Epidermal melanocyte (primary cell): ENCODE data around the gene IST1.
"Not testable (repeated sequence)": the region's sequence is repeated elsewhere in the genome, so short reads cannot be mapped to it uniquely, and the experiment has no call there.

Experiments used
- DNase-seq: peaks from one replicate; pipeline ENCODE4 v3.0.0; 2011; ENCODE audit warnings: low spot score; ENCODE audit not compliant: insufficient read length

IST1 gene

GRCh38 chr16:71880176-71880575 lies 15.2 kb upstream of the IST1 start:
- DNase-seq, result no peak

DNA sequence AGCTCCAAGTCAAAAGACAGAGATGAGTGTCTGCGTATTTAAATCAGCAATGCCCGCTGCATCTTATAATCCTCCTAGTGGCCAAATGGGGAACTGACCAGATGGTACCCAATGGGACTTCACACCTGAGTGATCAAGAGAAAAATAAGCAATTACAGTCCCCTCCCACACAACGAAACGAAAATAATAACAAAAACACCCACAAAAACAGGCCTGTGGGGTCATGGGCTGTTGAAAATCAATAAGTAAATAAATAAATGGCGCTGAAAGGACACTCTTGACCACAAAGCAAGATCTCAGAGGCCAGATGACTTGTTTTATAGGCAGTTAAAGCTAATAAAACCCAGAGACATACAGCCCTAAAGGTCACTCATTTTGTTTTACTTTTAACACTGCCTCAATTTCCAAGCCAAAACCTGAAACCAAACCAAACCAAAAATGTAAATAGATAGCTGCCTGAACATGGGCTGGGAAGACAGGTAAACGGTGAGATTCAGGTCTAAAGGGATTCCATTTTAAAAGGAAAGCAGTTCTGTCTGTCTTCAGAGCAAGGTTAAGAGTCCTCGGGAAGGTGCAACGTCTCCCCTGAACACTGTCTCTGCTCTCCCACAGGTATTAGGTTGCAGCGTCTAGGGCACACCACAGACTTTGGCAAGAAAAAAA lies 12.7 kb upstream of the IST1 start:
- peak; percentile 82 for DNase-seq

DNA sequence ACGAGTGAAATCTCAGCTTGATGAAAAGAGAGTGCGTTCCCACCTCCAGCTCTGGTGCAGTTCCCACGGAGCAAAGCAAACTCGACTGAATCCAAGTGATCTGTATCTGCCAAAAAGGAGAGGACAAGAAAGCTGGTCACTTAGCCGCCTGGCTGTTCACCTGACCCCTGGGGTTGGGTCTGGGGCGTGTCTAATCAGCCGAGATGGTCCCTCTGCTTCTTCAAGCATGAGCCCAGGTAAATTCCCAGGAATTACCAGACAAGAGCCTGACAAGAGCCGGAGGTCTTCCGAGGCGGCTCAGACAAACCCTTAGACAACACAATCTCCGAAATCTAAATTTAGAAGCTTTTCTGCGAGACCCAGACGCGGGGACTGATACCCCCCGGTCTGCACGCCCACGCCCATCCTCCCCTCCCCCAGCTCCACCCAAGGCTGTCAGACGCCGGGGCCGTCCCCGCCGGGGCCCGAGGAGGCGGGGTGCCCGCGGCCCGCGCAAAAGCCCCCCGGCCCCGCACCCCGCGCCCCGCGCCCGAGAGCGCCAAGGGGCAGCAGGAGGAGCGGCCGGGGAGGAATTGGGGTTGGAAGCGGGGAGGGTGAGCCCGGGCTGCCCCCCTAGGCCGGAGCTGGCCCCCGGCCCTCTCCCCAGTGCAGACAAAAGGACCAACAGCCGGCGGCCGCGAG lies 12.0 kb upstream of the IST1 start:
- DNase-seq, result no peak

GRCh38 chr16:71883849-71884638 lies 11.3 kb upstream of the IST1 start, which contains the start of gene ZNF821:
Gene ZNF821, minus strand, starts transcription at chr16:71884182. Its CDS starts 4,236 bp downstream, at chr16:71879946.
- DNase-seq, result peak; percentile 85

DNA sequence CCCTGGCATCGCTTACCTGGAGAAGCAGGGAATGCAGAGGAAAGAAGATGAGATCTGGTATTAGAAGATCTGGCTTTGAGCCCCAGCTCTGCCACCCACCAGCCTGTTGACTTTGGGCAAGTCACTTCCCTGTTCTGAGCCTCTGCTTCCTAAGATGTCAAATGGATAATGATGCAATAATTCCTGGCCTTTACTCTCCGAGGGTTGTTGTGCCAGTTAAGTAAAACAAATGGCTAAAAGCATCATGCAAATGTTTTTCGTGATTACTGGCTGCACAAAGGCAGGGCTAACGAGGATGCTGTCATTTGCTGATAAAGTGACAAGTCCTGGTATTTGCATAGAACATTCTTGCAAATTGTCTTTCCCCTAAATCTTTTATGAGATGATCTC lies 10.1 kb upstream of the IST1 start:
- no peak for DNase-seq

- DNase-seq, result no peak
These were observed 6.2 kb upstream of the IST1 start for GRCh38 chr16:71889147-71889546.

- no peak for DNase-seq
These were observed 1.5 kb upstream of the IST1 start for GRCh38 chr16:71893888-71894228.

GRCh38 chr16:71894229-71894920 lies 956 bp upstream of the IST1 start:
- no peak for DNase-seq

- no peak for DNase-seq
These were observed 491 bp downstream of the IST1 start for GRCh38 chr16:71895679-71896365.

DNA sequence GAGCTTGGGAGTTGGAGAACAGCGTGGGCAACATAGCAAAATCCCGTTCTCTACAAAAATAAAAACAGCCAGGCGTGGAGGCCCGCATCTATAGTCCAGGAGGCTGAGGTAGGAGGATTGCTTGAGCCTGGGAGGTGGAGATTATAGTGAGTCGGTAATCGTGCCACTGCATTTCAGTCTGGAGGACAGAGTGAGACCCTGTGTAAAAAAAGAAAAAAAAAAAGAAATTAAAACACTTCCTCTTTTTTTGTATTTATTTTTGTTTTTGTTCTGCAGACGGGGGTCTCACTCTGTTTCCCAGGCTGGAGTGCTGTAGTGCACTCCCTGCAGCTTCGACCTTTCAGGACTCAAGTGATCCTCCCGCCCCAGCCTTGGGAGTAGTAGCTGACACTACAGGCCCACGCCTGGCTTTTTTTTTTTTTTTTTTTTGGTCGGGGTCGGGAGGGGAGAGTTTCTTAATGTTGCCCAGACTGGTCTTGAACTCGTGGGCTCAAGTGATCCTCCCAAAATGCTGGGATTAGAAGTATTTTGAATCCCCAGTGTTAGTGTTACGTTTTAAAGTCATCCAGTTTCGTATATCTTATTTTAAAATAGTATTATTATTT lies 1.5 kb downstream of the IST1 start:
- DNase-seq, result no peak

GRCh38 chr16:71899171-71899570 lies 3.8 kb downstream of the IST1 start:
- DNase-seq, result no peak

DNA sequence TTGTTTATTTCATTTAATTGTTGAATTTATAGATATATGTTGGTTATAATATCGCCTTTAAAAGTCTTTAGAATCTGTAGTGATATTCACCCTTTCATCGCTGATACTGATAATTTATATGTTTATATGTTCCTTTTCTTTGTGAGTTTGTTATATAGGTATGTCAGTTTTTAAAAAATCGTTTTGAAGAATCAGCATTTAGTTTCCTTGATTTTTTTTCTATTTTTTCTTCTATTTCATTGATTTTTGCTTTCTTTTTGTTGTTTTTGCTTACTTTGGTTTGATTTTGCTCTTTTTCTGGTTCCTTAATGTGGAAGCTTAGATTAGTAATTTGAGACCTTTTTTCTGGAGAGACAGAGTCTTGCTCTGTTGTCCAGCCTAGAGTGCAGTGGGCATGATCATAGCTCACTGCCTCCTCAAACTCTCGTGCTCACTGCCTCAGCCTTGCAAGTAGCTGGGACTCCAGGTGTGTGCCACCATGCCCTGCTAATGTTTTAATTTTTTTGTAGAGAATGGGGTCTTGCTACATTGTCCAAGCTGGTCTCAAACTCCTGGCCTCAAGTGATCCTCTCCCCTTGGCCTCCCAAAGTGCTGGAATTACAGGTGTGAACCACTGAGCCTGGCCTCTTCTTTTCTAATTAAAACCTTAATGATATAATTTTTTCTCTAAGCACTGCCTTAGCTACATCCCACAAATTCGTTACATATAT lies 7.5 kb downstream of the IST1 start:
- DNase-seq, result no peak

DNA sequence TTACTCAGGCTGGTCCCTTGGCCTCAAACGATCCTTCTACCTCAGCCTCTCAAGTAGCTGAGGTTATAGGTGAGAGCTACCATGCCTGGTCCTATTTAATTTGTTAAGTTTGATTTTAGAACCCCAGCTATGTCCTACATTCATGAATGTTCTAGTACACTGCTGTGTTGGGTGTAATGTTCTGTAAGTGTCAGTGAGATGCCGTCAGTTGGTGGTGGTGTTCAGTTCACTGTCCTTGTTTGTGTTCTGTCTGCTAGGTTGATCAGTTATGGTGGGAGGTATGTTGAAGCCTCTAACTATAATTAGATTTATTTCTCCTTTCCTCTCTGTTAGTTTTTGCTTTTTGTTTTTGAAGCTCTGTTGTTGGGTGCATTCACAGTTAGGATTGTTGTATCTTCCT lies 8.3 kb downstream of the IST1 start:
- DNase-seq, result no peak

- no peak for DNase-seq
These were observed 8.9 kb downstream of the IST1 start for GRCh38 chr16:71904239-71904638.

- DNase-seq, result not testable (repeated sequence)
These were observed 10.4 kb downstream of the IST1 start for GRCh38 chr16:71905765-71906164.

DNA sequence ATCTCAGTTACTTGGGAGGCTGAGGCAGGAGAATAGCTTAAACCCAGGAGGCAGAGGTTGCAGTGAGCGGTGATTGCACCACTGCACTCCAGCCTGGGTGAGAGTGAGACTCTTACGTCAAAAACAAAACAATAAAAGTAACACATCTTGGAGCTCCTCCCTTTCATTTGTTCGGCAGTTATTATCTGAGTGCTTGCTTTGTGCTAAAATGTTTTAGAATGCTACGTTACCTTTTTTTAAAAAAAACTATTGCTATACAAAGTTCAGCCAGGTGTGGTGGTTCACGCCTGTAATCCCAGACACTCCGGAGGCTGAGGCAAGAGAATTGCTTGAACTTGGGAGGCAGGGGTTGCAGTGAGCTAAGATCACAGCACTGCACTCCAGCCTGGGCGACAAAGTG lies 15.8 kb downstream of the IST1 start:
- DNase-seq, result no peak

- DNase-seq, result no peak
These were observed 17.4 kb downstream of the IST1 start for GRCh38 chr16:71912534-71913275.

GRCh38 chr16:71914802-71915201 lies 19.5 kb downstream of the IST1 start:
- DNase-seq, result no peak

DNA sequence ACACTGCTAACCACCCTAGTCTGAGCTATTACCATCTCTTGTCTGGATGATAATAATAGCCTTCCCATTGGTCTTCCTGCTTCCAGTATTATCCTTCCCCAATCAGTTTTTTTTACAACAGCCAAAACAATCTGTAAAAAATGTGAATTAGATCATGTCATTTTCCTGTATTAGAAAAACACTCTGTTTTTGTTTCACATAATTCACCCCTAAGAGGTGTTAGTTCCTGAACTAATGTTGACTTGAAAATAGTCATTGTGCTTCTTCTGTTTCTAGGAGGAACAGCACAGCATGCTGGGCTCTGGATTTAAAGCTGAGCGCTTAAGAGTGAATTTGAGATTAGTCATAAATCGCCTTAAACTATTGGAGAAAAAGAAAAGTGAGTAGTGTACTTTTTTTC lies 20.0 kb downstream of the IST1 start:
- no peak for DNase-seq
